GM21423 (cell line): ENCODE results near the gene HBB.

Source experiments
- ATAC-seq: cut with Tn5 transposase; IDR thresholded peaks from one replicate; pipeline ENCODE4 v1.9.1; 2021; ENCODE audit warnings: mild to moderate bottlenecking, moderate library complexity; ENCODE audit not compliant: unreplicated experiment

Gene HBB

GRCh38 chr11:5228124-5228523, 1.3 kb upstream of the HBB start:
- no peak for ATAC-seq

GRCh38 chr11:5227681-5228080, 810 bp upstream of the HBB start:
- ATAC-seq: no peak

DNA sequence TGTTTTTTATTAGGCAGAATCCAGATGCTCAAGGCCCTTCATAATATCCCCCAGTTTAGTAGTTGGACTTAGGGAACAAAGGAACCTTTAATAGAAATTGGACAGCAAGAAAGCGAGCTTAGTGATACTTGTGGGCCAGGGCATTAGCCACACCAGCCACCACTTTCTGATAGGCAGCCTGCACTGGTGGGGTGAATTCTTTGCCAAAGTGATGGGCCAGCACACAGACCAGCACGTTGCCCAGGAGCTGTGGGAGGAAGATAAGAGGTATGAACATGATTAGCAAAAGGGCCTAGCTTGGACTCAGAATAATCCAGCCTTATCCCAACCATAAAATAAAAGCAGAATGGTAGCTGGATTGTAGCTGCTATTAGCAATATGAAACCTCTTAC, 1.4 kb downstream of the HBB start:
- ATAC-seq: no peak

DNA sequence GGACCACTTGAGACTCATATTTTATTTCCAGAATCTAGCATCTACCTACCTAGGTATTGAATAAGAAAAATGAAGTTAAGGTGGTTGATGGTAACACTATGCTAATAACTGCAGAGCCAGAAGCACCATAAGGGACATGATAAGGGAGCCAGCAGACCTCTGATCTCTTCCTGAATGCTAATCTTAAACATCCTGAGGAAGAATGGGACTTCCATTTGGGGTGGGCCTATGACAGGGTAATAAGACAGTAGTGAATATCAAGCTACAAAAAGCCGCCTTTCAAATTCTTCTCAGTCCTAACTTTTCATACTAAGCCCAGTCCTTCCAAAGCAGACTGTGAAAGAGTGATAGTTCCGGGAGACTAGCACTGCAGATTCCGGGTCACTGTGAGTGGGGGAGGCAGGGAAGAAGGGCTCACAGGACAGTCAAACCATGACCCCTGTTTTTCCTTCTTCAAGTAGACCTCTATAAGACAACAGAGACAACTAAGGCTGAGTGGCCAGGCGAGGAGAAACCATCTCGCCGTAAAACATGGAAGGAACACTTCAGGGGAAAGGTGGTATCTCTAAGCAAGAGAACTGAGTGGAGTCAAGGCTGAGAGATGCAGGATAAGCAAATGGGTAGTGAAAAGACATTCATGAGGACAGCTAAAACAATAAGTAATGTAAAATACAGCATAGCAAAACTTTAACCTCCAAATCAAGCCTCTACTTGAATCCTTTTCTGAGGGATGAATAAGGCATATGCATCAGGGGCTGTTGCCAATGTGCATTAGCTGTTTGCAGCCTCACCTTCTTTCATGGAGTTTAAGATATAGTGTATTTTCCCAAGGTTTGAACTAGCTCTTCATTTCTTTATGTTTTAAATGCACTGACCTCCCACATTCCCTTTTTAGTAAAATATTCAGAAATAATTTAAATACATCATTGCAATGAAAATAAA, 2.1 kb downstream of the HBB start:
- ATAC-seq: no peak

DNA sequence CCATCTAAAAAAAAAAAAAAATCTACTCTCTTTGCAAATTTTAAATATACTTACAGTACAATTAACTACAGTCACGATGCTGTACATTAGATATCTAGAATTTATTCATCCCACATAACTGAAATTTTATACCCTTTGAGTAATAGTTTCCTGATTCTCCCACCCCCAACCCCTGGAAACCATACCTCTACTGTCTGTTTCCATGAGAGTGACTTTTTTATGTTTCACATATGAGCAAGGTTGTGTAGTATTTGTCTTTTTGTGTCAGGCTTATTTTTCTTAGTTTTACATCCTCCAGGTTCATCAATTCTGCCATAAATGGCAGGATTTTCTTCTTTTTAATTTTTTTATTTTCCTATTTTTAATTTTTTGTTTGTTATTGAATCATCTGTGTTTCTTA, 3.2 kb downstream of the HBB start:
- ATAC-seq: no peak

DNA sequence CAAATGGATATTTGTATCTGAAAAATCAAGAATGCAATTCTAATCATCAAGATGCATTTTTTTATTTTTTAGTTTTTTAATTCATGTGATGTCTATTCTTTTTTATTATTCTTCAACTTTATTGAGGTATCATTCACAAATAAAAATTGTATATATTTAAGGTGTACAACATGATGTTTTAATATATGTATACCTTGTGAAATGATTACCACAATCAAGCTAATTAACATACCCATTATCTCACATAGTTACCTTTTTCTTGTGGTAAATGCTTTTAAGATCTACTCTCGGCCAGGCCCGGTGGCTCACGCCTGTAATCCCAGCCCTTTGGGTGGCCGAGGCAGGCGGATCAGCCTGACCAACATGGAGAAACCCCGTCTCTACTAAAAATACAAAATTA, 3.7 kb downstream of the HBB start:
- ATAC-seq: no peak

DNA sequence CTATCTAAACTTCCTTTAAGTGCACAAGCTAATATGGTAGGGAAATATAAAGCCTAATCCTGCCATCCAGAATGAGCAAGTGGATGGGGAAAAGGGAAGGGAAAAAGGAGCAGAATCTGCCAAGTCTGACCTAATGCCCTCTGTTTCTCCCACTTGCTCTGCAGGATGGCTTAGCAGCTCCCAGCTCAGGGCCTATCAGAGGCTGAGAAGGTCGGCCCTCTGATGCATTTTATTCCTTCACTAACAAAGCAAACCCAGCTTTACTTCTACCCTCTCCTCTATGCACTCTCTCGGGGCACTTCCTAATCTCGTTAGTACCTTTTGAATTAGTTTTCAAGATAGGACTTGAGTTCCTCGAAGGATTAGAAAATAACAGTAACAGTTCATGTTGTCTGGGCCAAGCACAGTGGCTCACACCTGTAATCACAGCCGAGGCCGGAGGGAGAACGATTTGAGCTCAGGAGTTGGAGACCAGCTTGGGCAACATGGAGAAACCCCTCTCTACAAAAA, 16.4 kb downstream of the HBB start:
- ATAC-seq: no peak

GRCh38 chr11:5204787-5205186, 22.1 kb downstream of the HBB start:
- ATAC-seq: peak; percentile 64

DNA sequence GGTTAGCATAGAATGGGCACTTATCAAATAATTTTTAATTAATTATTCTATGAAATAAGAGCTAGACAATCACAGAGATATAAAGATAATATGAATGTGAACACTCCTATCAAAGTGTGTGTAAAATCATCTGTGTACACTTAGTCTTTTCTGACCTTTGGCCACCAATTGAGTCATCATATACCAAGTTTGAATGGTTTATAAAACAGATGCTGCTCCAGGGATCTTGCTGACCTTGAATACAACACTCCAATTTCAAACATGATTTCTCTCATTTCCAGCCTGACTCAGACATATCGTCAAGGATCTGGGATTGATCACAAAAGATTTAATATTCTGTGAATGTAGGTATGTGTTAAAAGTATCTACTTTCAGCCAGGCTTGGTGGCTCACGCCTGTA, 23.5 kb downstream of the HBB start:
- ATAC-seq: no peak

DNA sequence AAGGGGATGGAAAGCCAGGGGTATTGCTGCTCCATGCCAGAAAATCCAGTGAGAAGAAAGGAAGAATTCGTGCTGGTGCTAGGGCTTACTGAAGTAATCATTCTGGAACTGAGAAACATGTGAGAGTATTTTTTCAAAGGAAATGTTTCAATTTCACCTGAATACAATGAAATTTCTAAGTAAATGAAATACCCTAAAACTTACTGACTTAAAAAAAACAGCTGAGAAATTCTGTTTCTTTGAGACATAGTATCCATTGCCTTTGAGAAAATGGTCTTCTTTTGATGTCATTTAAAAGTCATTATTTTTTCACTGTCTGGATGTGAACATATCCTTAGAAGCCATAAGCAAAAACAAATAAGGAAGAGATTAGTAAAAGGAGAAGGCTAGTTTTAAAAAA, 26.3 kb downstream of the HBB start, which contains the start of gene OR51V1:
OR51V1 (minus strand) TSS at position 101 of the 400 bp plus-strand sequence; CDS start at position 101, 0 bp downstream.
- no peak for ATAC-seq

GRCh38 chr11:5198285-5198684, 28.6 kb downstream of the HBB start:
- no peak for ATAC-seq

DNA sequence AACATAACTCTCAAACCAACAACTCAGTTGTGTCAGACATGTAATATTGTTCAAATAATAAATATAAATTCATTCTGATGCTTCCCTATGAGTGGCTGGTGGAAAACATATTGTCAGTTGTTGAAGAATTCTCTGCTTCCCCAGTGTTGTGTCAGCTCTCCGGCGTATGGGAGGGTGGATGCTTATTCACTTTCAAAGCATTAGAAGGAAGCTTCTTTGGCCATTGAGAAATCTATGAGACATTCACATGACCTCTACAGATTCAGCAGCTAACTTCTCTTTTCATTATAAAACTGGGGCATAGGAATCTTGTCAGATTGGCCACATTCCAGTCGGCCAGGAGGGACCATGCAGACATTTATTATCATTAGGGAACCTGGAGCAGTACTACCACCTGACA, 29.3 kb downstream of the HBB start:
- ATAC-seq: no peak

DNA sequence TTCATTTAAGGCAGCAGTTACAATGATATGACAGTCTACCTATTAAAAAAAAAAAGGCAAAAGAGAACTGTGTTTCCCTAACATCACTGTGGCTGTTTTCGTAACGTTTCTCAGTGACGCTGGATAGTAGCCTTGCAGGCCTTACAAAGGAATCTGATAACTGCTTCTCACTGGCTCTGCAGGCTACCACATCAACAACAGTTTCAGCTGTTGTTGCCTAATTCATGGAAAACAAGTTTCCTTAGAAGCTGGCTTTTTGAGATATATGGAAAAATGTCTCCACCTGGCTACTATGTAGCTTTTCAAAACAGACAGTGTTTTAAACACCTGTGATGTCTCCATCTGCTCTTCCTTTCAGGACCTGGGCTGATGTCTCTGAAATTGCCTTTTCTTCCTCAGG, 30.1 kb downstream of the HBB start:
- no peak for ATAC-seq

DNA sequence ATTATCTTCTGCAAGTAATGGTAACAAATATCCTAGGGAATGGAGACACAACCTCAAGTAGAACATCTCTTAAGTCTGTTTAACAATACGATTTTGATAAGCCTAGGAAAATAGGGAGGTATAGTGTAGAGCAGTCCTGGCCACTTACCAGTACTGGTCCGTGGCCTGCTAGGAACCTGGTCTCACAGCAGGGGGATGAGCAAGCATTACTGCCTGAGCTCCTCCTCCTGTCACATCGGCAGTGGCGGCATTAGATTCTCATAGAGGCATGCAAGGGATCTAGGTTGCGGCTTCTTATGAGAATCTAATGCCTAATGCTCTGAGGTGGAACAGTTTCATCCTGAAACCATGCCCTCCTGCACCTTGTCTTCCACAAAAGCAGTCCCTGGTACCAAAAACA, 30.8 kb downstream of the HBB start:
- no peak for ATAC-seq

DNA sequence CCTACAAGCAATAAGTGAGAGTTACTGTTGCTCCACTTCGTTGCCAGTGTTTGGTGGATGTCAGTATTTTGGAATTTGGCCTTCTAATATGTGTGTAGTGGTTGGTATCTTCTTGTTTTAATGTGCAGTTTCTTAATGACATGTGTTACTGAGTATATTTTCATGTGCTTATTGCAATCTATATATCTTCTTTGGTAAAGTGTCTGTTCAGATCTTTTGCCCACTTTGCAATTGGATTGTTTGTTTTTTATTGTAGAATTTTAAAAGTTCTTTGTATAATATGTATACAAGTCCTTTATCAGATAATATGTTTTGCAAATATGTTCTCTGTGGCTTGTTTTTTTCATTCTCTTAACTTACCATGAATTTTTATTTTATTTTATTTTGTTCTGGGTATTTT, 34.1 kb downstream of the HBB start:
- no peak for ATAC-seq

- ATAC-seq: no peak
Observed at GRCh38 chr11:5188201-5188600, 38.7 kb downstream of the HBB start.

- no peak for ATAC-seq
Observed at GRCh38 chr11:5178046-5178837, 48.6 kb downstream of the HBB start.
